ENCODE measurements around the gene SH3PXD2A.

DNA sequence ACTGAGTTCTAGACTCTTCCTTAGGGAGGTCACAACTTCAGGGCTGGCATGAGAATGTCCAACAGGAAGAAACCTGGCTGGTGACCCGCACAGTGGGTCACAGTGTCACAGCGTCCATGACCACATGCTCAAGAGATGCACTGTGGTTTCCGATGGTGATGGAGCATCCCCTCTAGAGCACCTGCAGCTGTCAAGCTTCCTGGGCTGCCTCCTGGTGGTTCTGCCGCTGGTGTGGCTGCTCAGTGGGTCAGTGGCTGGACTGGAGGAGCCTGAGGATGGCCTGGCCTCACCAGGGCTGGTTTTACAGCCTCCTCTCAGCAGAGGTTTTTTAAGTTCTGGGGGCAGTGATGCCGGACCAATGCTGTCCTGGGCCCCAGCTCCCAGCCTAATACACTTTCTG lies 149.3 kb downstream of the SH3PXD2A start:
- TF ChIP-seq, protein P1, sequence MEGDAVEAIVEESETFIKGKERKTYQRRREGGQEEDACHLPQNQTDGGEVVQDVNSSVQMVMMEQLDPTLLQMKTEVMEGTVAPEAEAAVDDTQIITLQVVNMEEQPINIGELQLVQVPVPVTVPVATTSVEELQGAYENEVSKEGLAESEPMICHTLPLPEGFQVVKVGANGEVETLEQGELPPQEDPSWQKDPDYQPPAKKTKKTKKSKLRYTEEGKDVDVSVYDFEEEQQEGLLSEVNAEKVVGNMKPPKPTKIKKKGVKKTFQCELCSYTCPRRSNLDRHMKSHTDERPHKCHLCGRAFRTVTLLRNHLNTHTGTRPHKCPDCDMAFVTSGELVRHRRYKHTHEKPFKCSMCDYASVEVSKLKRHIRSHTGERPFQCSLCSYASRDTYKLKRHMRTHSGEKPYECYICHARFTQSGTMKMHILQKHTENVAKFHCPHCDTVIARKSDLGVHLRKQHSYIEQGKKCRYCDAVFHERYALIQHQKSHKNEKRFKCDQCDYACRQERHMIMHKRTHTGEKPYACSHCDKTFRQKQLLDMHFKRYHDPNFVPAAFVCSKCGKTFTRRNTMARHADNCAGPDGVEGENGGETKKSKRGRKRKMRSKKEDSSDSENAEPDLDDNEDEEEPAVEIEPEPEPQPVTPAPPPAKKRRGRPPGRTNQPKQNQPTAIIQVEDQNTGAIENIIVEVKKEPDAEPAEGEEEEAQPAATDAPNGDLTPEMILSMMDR (conservative IDR thresholded peaks at IDR 0.05 in 1 of 2, IDR thresholded peaks at IDR 0.05 in 1 of 2; ENCODE audit: extremely low read depth in 1 of 2, insufficient read depth in 1 of 2, low read depth in 1 of 2, low read length in 2 of 2): no peak
- TF ChIP-seq EZH2 (IDR thresholded peaks at IDR 0.05; ENCODE audit: borderline replicate concordance, low read length): no peak

All from mammary epithelial cell (primary cell).